HEK293T (cell line): ENCODE measurements around the gene DNPH1.

Source experiments
- ARNT ChIP-seq: fragments of 450-650 bp; IDR thresholded peaks from 2 replicates; pipeline ENCODE4 v1.6.1; 2017; ENCODE audit warnings: mild to moderate bottlenecking
- BHLHE40 ChIP-seq: fragments of 450-650 bp; IDR thresholded peaks from 2 replicates; pipeline ENCODE4 v1.6.1; 2016; ENCODE audit warnings: mild to moderate bottlenecking, moderate library complexity, borderline replicate concordance
- CTBP1 ChIP-seq: fragments of 450-650 bp; IDR thresholded peaks from 2 replicates; pipeline ENCODE4 v1.6.1; 2016; ENCODE audit warnings: borderline replicate concordance
- ELF4 ChIP-seq: fragments of 450-650 bp; IDR thresholded peaks from 2 replicates; pipeline ENCODE4 v1.6.1; 2017; ENCODE audit warnings: antibody characterized with exemption
- FOXA1 ChIP-seq: fragments of 450-650 bp; IDR thresholded peaks from 2 replicates; pipeline ENCODE4 v1.6.1; 2016; ENCODE audit warnings: mild to moderate bottlenecking
- FOXK2 ChIP-seq: fragments of 450-650 bp; IDR thresholded peaks from 2 replicates; pipeline ENCODE4 v1.6.1; 2016; ENCODE audit warnings: mild to moderate bottlenecking
- FOXM1 ChIP-seq: fragments of 450-650 bp; IDR thresholded peaks from 2 replicates; pipeline ENCODE4 v1.6.1; 2017; ENCODE audit warnings: mild to moderate bottlenecking, borderline replicate concordance
- HDGF ChIP-seq: fragments of 450-650 bp; IDR thresholded peaks from 2 replicates; pipeline ENCODE4 v1.6.1; 2017; ENCODE audit warnings: antibody characterized with exemption, borderline replicate concordance
- LEF1 ChIP-seq: fragments of 450-650 bp; IDR thresholded peaks from 2 replicates; pipeline ENCODE4 v1.6.1; 2017; ENCODE audit warnings: mild to moderate bottlenecking, borderline replicate concordance
- SP1 ChIP-seq: fragments of 450-650 bp; IDR thresholded peaks from 2 replicates; pipeline ENCODE4 v1.6.1; 2017
- SUZ12 ChIP-seq: fragments of 450-650 bp; IDR thresholded peaks from 2 replicates; pipeline ENCODE4 v1.6.1; 2016; ENCODE audit warnings: mild to moderate bottlenecking
- TARDBP ChIP-seq: fragments of 450-650 bp; IDR thresholded peaks from 2 replicates; pipeline ENCODE4 v1.6.1; 2016
- ZNF384 ChIP-seq: fragments of 450-650 bp; IDR thresholded peaks from 2 replicates; pipeline ENCODE4 v1.6.1; 2016
- TF ChIP-seq, protein P1 (sequence below): fragments of 450-650 bp; IDR thresholded peaks from 2 replicates; pipeline ENCODE4 v1.6.1; 2016

DNA sequence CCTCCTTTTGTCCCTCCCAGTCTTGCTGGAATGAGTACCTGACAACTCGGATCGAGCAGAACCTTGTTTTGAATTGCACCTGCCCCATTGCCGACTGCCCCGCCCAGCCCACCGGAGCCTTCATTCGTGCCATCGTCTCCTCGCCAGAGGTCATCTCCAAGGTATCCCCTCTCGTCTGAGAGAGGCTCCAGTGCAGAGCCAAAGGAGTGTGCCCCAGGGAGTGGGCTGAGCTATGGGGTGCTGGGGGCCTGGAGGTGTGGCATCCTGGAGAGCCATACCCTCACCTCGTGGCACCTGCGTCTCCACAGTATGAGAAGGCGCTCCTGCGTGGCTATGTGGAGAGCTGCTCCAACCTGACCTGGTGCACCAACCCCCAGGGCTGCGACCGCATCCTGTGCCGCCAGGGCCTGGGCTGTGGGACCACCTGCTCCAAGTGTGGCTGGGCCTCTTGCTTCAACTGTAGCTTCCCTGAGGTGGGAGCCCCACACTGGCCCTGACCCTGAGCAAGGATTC is 8.8 kb downstream of the DNPH1 start:
- TF ChIP-seq SUZ12 (no peak), ELF4 (no peak), SP1 (no peak), CTBP1 (no peak), ZNF384 (no peak), LEF1 (no peak), FOXK2 (no peak), FOXA1 (no peak), BHLHE40 (no peak), ARNT (no peak), HDGF (no peak), FOXM1 (no peak), TARDBP (no peak)
- TF ChIP-seq, protein P1, sequence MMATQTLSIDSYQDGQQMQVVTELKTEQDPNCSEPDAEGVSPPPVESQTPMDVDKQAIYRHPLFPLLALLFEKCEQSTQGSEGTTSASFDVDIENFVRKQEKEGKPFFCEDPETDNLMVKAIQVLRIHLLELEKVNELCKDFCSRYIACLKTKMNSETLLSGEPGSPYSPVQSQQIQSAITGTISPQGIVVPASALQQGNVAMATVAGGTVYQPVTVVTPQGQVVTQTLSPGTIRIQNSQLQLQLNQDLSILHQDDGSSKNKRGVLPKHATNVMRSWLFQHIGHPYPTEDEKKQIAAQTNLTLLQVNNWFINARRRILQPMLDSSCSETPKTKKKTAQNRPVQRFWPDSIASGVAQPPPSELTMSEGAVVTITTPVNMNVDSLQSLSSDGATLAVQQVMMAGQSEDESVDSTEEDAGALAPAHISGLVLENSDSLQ, result no peak
